Mammary epithelial cell (primary cell): ENCODE data around the gene PDE3A.

ENCODE experiments used
- EZH2 ChIP-seq: IDR thresholded peaks from 2 replicates; pipeline ENCODE4 v1.6.1; 2012; ENCODE audit warnings: low read length, inconsistent platforms, borderline replicate concordance
- TF ChIP-seq, protein P1 (sequence below), 2 donors: IDR thresholded peaks in 1 of 2; conservative IDR thresholded peaks in 1 of 2; 2 replicates each; pipeline ENCODE4 v1.5.1; 2011 to 2012; ENCODE audit warnings: inconsistent platforms in 2 of 2, low read length in 2 of 2, mild to moderate bottlenecking in 2 of 2, control low read depth in 1 of 2, low read depth in 1 of 2; ENCODE audit not compliant: insufficient read depth in 1 of 2; ENCODE audit errors: extremely low read depth in 1 of 2

DNA sequence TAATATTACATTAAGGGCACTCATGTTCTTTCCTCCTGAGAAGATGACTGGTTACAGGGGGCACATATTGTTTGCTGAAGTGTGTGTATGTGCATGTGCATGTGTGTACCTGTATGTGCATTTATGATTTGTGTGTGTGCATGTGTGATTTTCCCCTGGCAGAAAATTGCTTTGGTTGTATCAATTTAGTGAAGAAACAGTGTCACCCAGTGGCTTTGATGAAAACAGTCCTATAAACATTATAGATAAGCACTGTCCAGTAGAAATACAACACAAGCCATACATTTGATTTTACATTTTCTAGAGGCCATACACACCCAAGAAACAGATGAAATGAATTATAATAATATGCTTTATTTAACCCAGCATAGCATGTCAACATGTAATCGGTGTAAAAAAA, 8.6 kb downstream of the PDE3A start:
- TF ChIP-seq, protein P1, sequence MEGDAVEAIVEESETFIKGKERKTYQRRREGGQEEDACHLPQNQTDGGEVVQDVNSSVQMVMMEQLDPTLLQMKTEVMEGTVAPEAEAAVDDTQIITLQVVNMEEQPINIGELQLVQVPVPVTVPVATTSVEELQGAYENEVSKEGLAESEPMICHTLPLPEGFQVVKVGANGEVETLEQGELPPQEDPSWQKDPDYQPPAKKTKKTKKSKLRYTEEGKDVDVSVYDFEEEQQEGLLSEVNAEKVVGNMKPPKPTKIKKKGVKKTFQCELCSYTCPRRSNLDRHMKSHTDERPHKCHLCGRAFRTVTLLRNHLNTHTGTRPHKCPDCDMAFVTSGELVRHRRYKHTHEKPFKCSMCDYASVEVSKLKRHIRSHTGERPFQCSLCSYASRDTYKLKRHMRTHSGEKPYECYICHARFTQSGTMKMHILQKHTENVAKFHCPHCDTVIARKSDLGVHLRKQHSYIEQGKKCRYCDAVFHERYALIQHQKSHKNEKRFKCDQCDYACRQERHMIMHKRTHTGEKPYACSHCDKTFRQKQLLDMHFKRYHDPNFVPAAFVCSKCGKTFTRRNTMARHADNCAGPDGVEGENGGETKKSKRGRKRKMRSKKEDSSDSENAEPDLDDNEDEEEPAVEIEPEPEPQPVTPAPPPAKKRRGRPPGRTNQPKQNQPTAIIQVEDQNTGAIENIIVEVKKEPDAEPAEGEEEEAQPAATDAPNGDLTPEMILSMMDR (conservative IDR thresholded peaks at IDR 0.05 in 1 of 2, IDR thresholded peaks at IDR 0.05 in 1 of 2; ENCODE audit: extremely low read depth in 1 of 2, insufficient read depth in 1 of 2, low read depth in 1 of 2, low read length in 2 of 2): peak; percentile 24 to 42
- no peak for TF ChIP-seq EZH2
